ENCODE data around the gene KRTAP4-8.

KRTAP4-8 gene

DNA sequence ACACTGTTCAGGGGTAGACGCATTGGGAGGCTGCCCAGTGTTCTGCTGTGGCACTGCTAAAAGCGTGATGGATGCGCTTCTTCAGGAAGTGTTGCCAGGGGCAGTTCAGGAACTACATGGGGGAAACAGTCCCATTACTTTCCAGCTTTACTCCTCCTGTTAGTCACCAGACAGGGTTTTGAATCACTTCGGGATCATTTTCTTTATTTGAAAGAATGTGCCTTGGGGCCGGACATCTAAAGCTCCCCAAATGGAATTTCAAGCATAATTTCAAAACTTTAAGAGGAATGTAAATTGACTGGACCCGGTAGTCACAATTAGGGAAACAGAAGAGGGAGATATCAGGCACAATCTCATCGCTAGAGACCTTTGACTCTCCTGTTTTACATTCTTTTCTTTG, 49.5 kb downstream of the KRTAP4-8 start:
- TF ChIP-seq EGR1 (IDR thresholded peaks at IDR 0.05) = no peak
- TF ChIP-seq TAF1 (IDR thresholded peaks at IDR 0.05; ENCODE audit: low read depth) = no peak
- TF ChIP-seq, protein P1, sequence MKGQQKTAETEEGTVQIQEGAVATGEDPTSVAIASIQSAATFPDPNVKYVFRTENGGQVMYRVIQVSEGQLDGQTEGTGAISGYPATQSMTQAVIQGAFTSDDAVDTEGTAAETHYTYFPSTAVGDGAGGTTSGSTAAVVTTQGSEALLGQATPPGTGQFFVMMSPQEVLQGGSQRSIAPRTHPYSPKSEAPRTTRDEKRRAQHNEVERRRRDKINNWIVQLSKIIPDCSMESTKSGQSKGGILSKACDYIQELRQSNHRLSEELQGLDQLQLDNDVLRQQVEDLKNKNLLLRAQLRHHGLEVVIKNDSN (IDR thresholded peaks at IDR 0.05) = no peak
- no peak for TF ChIP-seq RAD21 (IDR thresholded peaks at IDR 0.05; ENCODE audit: low read depth)
- TF ChIP-seq FOXM1 (IDR thresholded peaks at IDR 0.05; ENCODE audit: borderline replicate concordance, low read depth) = no peak
- TF ChIP-seq EP300 (IDR thresholded peaks at IDR 0.05; ENCODE audit: borderline replicate concordance) = no peak
- TF ChIP-seq ZBTB7A (IDR thresholded peaks at IDR 0.05; ENCODE audit: low read depth) = no peak
- no peak for TF ChIP-seq TEAD4 (IDR thresholded peaks at IDR 0.05)
- TF ChIP-seq TCF12 (IDR thresholded peaks at IDR 0.05; ENCODE audit: low read depth) = no peak
- no peak for TF ChIP-seq NFIC (IDR thresholded peaks at IDR 0.05)
- TF ChIP-seq, protein P2, sequence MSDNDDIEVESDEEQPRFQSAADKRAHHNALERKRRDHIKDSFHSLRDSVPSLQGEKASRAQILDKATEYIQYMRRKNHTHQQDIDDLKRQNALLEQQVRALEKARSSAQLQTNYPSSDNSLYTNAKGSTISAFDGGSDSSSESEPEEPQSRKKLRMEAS (IDR thresholded peaks at IDR 0.05) = no peak
- no peak for TF ChIP-seq CREB1 (IDR thresholded peaks at IDR 0.05; ENCODE audit: low read depth)
- no peak for TF ChIP-seq YY1 (IDR thresholded peaks at IDR 0.05; ENCODE audit: low read depth)
- no peak for TF ChIP-seq CEBPB (IDR thresholded peaks at IDR 0.05)
- TF ChIP-seq, protein P3, sequence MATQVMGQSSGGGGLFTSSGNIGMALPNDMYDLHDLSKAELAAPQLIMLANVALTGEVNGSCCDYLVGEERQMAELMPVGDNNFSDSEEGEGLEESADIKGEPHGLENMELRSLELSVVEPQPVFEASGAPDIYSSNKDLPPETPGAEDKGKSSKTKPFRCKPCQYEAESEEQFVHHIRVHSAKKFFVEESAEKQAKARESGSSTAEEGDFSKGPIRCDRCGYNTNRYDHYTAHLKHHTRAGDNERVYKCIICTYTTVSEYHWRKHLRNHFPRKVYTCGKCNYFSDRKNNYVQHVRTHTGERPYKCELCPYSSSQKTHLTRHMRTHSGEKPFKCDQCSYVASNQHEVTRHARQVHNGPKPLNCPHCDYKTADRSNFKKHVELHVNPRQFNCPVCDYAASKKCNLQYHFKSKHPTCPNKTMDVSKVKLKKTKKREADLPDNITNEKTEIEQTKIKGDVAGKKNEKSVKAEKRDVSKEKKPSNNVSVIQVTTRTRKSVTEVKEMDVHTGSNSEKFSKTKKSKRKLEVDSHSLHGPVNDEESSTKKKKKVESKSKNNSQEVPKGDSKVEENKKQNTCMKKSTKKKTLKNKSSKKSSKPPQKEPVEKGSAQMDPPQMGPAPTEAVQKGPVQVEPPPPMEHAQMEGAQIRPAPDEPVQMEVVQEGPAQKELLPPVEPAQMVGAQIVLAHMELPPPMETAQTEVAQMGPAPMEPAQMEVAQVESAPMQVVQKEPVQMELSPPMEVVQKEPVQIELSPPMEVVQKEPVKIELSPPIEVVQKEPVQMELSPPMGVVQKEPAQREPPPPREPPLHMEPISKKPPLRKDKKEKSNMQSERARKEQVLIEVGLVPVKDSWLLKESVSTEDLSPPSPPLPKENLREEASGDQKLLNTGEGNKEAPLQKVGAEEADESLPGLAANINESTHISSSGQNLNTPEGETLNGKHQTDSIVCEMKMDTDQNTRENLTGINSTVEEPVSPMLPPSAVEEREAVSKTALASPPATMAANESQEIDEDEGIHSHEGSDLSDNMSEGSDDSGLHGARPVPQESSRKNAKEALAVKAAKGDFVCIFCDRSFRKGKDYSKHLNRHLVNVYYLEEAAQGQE (IDR thresholded peaks at IDR 0.05; ENCODE audit: low read depth) = no peak
